SK-N-SH treated with all-trans-retinoic acid at 6 μM for 48 hours (cell line): Measurements from ENCODE around the gene STT3B.

Source experiments
- ARNTL ChIP-seq: fragments of 450-650 bp; formaldehyde crosslinking; IDR thresholded peaks from 2 replicates; pipeline ENCODE4 v1.5.0; 2020; ENCODE audit warnings: low read depth, mild to moderate bottlenecking, moderate library complexity, borderline replicate concordance
- GLIS3 ChIP-seq: fragments of 250-450 bp; sonication (Bioruptor Pico); IDR thresholded peaks from 2 replicates; pipeline ENCODE4 v1.5.0; 2020; ENCODE audit warnings: mild to moderate bottlenecking, moderate library complexity
- PATZ1 ChIP-seq: fragments of 250-450 bp; sonication (Bioruptor Pico); IDR thresholded peaks from 2 replicates; pipeline ENCODE4 v1.8.0; 2020; ENCODE audit warnings: mild to moderate bottlenecking, moderate library complexity, borderline replicate concordance
- RARB ChIP-seq: fragments of 250-450 bp; sonication (Bioruptor Pico); IDR thresholded peaks from 2 replicates; pipeline ENCODE4 v1.8.0; 2021; ENCODE audit warnings: mild to moderate bottlenecking, moderate library complexity
- TOX ChIP-seq: fragments of 250-450 bp; sonication (Bioruptor Pico); IDR thresholded peaks from 2 replicates; pipeline ENCODE4 v1.8.0; 2021; ENCODE audit warnings: mild to moderate bottlenecking, moderate library complexity, borderline replicate concordance
- ZFP30 ChIP-seq: fragments of 450-650 bp; formaldehyde crosslinking; IDR thresholded peaks from 2 replicates; pipeline ENCODE4 v1.5.0; 2022; ENCODE audit warnings: mild to moderate bottlenecking, moderate library complexity
- TF ChIP-seq, protein P1 (sequence below): fragments of 250-450 bp; sonication (Bioruptor Pico); IDR thresholded peaks from 2 replicates; pipeline ENCODE4 v1.8.0; 2021; ENCODE audit warnings: low read depth, mild to moderate bottlenecking, moderate library complexity, borderline replicate concordance
- TF ChIP-seq, protein P2 (sequence below): fragments of 250-450 bp; sonication (Bioruptor Pico); IDR thresholded peaks from 2 replicates; pipeline ENCODE4 v1.5.1; 2021; ENCODE audit warnings: mild to moderate bottlenecking, moderate library complexity

DNA sequence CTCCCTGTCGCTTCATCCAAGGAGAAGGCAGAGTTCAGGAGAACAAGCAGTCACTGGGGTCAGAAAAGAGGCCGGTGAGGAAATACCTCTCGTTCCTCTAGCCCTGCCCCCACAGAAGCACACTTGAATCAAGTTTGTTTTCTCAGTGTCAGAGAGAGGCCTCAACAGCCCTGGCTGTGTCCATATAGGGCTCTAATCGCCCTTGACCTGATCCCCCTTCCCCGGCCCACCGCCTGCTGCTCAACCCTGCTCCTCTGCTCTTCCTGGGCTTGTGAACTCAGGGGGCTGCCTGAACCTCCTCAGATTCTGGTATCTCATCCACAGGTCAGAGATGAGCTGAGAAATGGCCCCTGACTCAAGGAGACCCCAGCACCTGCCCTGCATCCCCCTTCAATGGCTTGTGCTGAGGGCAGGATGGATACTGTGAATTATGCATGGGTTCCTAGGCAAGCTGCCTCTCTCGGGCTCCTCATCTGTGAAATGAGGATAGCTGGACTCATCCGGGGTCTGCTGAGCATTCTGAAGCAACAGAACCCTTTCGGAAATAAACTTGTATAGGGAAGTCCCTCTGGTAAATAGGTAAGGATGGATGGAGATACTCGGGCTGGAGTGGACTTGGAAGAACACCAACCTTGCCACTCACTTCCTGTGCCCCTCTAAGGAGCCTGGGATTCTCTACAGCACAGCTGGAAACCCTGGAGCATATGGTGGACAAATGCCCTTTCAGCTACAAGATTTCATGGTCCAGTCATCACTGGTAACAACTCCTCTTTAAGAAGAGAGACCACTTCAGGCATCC lies 147.5 kb downstream of the STT3B start:
- TF ChIP-seq ZFP30 (CRISPR knock-in tag) (no peak), GLIS3 (CRISPR knock-in tag) (no peak), PATZ1 (CRISPR knock-in tag) (no peak), TOX (CRISPR knock-in tag) (no peak), RARB (CRISPR knock-in tag) (no peak), ARNTL (CRISPR knock-in tag) (no peak)
- TF ChIP-seq, protein P1, sequence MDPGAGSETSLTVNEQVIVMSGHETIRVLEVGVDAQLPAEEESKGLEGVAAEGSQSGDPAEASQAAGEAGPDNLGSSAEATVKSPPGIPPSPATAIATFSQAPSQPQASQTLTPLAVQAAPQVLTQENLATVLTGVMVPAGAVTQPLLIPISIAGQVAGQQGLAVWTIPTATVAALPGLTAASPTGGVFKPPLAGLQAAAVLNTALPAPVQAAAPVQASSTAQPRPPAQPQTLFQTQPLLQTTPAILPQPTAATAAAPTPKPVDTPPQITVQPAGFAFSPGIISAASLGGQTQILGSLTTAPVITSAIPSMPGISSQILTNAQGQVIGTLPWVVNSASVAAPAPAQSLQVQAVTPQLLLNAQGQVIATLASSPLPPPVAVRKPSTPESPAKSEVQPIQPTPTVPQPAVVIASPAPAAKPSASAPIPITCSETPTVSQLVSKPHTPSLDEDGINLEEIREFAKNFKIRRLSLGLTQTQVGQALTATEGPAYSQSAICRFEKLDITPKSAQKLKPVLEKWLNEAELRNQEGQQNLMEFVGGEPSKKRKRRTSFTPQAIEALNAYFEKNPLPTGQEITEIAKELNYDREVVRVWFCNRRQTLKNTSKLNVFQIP (CRISPR knock-in tag) = no peak
- TF ChIP-seq, protein P2, sequence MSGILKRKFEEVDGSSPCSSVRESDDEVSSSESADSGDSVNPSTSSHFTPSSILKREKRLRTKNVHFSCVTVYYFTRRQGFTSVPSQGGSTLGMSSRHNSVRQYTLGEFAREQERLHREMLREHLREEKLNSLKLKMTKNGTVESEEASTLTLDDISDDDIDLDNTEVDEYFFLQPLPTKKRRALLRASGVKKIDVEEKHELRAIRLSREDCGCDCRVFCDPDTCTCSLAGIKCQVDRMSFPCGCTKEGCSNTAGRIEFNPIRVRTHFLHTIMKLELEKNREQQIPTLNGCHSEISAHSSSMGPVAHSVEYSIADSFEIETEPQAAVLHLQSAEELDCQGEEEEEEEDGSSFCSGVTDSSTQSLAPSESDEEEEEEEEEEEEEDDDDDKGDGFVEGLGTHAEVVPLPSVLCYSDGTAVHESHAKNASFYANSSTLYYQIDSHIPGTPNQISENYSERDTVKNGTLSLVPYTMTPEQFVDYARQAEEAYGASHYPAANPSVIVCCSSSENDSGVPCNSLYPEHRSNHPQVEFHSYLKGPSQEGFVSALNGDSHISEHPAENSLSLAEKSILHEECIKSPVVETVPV = no peak
